Activated CD8-positive, alpha-beta memory T cell treated with anti-CD3 and anti-CD28 coated beads, Interleukin-2, amount 50 U/mL, for 24 hours (primary cell): Measurements from ENCODE around the gene ALG8.

Source experiments
- DNase-seq: peaks from one replicate; pipeline ENCODE4 v3.0.0-alpha.2; 2020; ENCODE audit errors: extremely low read depth

ALG8 gene

DNA sequence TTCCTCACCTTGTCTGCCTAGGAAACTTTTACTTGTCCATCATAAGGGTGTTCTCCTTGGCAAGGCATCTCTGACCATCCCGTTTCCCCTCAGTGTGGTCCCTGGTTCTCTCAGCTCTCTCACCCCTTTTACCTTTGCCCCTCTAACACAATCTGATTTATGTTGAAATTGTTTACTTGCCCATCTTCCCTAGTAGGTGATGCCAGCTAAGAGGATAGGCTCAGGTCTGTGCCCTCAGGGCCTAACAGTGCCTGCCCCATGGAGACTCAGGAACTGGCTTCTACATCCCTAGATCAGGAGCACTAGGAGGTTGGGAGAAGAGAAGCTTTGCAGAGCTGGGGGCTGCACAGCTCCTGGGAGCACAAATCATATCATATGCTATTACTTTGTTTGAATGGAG lies 21.1 kb upstream of the ALG8 start:
- DNase-seq, result no peak

DNA sequence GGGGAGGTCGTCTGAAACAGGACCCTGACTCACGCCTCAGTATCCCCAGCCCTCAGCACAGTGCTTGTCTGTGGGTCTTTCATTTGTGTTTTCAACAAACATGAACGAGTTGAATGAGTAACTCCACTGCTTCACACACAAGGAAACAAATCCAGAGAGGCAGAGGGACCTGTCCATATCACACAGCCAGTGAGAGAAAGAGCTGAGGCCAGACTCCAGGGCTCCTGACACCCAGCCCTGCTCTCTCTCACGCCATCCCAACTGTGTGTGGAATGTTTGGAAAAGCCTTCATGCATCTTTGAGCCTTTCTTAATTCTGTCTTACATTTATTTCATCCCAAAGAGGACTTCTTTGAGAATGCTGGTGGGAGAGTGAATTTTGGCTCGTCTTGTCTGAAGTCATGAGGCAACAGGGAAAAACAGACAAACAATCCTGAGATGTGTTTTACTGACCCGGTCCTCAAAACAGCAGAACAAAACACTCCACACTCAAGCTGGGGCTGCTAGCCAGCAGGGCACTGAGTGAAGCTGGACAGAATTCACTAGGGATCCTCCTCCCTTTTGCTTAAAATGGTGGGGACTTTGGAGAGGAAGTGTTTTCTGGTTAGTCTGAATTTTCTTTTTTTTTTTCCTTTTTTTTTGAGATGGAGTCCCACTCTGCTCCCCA lies 19.7 kb upstream of the ALG8 start:
- no peak for DNase-seq

DNA sequence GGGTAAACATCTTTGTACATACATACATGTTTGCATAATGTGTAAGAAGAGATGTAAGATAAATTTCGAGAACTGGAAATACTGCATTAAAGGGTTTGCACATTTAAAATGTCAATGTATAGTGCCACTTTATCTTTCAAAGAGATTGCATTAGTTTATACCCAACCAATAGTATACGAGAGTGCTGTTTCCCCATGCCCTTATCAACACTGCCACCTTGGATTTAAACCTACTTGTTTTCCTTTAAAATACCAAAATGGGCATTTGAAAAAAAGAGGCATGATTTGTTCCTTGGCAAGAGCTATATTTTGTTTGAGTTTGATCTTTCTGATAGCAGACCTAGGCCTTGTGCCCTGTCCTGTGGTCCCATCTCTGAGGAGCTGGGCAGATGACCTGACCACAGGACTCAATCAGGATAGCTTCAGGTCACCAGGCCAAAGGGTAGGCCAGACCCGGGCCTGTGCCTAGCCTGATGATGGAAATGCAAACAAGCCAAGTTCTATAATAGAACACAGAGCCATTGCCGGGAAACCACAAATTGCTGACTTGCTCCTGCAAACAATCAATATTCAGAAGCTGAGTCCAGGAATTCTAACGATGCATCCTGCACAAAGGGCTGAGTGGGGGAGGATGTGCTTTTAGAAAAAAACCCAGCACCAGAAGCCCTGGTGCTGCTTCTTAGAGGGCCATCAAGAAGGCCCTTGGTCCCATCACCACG lies 16.9 kb upstream of the ALG8 start:
- DNase-seq, result no peak

DNA sequence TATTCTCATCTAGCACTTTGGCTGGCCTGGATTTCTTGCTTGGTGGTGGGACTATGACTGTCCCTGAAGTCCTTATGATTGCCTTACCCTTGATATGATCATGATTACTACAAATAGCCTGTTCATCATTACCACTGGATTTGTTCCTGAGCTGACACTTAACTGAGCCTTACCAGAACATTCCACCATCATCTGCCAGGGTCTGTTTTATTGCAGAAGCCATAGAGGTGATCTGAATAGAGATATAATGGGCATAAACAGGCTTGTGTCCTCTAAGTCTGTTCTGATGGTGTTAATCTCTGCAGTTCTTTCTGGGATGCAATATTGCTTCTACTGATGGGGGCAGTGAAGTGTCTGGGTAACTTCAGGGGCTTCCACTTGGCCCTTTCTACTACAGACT lies 12.4 kb upstream of the ALG8 start:
- no peak for DNase-seq

- DNase-seq, result no peak
These were observed 11.3 kb upstream of the ALG8 start for GRCh38 chr11:78150754-78151153.

DNA sequence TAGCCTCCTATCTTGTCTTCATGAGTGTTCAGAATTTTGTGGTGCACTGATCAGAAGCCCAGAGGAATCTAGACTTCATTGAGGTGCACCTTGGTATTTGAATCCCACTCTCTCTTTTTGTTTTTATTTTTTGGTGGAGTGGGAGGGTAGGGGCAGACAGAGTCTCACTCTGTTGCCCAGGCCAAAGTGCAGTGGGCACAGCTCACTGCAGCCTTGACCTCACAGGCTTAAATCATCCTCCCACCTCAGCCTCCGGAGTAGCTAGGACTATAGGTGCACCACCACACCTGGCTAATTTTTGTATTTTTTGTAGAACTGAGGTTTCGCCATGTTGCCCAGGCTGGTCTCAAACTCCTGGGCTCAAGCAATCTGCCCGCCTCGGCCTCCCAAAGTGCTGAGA lies 10.9 kb upstream of the ALG8 start:
- no peak for DNase-seq

GRCh38 chr11:78149646-78150045 lies 10.2 kb upstream of the ALG8 start:
- DNase-seq, result no peak

- no peak for DNase-seq
These were observed 8.4 kb upstream of the ALG8 start for GRCh38 chr11:78147807-78148206.

GRCh38 chr11:78145511-78146025 lies 6.1 kb upstream of the ALG8 start:
- DNase-seq, result no peak

DNA sequence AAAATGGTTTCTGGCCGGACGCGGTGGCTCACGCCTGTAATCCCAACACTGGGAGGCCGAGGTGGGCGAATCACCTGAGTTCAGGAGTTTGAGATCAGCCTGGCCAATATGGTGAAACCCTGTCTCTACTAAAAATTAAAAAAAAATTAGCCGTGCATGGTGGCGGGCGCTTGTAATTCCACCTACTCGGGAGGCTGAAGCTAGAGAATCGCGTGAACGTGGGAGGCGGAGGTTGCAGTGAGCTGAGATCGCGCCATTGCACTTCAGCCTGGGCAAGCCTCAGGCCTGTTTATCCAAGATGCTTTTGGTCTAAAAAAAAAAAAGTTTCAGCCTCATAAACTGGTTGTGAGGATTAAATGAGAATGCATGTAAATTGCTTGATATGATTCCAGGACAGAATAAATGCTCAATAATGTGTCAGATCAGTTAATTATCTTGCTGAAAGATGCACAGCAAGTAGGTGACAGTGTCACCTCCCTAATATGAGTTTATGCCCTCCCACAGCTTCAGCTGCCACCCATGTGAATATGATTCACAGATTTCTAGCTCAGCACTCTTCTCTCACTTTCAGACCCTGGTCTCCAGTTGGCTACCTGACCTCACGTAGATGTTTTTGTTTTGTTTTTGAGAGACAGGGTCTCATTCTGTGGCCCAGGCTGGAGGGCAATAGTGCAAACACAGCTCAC lies 1.1 kb upstream of the ALG8 start:
- DNase-seq, result no peak

DNA sequence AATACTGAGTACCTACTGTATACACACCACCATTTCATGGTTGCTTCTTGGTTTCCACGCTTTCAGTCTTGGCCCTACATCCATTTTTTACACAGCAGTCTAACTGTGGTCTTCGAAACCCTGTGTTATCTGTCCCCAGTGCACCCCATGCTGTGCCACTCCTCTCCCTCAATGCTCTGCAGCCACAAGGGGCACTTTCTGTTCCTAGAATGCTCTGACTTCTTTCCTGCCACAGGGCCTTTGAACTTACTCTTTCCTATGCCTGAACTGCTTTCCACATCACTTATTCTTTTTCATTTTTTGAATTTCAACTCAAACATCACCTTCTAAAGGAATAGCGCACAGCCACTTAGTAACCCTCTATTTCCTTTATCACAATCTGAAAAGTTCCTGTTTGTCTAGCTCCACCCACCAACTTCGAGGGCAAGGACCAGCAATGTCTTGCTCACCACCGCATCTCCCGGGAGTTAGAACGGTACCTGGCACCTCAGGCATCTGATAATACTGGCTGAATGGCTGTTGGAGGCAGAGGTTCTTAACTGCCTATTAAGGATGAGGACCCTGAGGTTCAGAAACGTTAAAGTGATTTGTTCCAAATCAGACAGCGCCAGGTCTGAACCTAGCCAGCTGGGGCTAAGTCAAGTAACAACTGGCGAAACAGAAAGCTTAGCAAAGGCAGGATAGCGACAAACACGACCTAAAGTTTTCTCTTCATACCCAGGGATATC lies 568 bp downstream of the ALG8 start:
- no peak for DNase-seq

DNA sequence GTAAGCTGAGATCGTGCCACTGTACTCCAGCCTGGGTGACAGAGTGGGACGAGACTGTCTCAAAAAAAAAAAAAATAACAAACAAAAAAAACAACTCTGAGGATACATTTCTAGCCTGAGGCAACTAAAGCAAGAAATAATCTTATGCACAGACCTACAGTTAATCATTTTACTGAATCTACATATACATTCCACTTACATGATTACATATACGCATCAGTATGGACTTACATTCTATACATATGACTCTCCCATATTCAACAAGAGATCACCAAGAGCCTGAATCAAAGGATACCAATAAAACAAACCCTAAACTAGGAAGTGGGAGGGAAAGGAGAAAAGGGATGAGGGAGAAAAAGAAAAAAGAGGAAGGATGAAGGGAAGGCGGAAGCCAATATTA lies 1.1 kb downstream of the ALG8 start:
- DNase-seq, result no peak

DNA sequence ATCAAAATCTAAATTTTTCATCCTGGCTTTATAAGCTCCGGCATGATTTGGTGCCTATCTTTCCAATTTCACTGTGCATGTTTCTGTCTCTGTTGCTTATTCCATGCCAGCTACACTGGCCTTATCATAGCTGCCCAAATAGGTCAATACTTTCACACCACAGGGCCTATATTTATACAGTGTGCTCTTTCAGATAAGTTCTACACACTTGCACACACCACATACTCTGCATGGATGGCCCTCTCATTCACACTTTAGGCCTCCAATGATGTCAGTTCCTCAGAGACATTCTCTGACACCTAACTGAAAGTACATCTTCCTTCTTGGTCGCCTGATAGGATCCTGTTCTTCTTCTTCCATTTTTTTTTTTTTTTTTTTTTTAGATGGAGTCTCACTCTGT lies 7.0 kb downstream of the ALG8 start:
- DNase-seq, result no peak

DNA sequence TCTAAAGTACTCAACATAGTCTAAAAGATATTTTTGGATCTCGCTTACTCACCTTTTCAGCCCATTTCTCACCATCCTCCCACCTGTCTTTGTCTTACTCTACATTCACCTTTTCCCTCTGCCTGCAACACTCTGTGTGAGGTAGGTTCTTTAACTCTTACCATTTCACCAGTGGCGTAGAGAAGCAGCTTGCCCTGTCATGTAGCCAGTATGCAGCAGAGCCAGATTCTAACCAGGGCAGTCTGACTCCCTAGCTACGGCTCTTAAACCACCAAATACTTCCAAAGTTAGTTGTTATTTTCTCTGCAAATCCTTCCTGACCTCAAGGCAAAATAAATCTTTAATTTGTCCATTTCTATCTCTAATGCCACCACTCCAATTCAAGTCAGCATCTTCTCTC lies 7.5 kb downstream of the ALG8 start:
- no peak for DNase-seq

- no peak for DNase-seq
These were observed 12.0 kb downstream of the ALG8 start for GRCh38 chr11:78127403-78127802.

- no peak for DNase-seq
These were observed 26.7 kb downstream of the ALG8 start for GRCh38 chr11:78112582-78113275.

- no peak for DNase-seq
These were observed 28.1 kb downstream of the ALG8 start for GRCh38 chr11:78111298-78111697.

GRCh38 chr11:78110830-78111229 lies 28.6 kb downstream of the ALG8 start:
- DNase-seq, result no peak

DNA sequence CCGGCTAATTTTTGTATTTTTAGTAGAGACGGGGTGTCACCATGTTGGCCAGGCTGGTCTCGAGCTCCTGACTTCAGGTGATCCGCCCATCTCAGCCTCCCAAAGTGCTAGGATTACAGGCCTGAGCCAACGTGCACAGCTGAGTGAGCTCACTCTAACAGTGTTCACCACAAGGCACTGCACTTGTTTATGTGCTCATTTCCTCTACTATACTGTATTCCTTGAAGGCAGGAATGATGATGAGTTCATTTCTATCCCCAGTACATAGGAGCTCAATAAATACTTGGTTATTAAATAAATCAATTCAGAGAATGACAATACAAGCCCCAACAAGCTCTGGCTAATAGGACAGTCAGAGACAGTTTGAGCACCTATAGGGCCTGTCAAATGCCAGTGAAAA lies 29.1 kb downstream of the ALG8 start:
- no peak for DNase-seq

GRCh38 chr11:78109081-78110015 lies 30.1 kb downstream of the ALG8 start:
- DNase-seq, result no peak
